A673 (cell line): ENCODE results near the gene FOXO3.

Experiments used
- EZH2 ChIP-seq: fragments of 200-600 bp; sonication (generic); IDR thresholded peaks from 2 replicates; pipeline ENCODE4 v1.6.1; 2017; ENCODE audit warnings: borderline replicate concordance, low read depth, mild to moderate bottlenecking, mixed read lengths, antibody characterized with exemption, low read length; ENCODE audit not compliant: poor library complexity, severe bottlenecking
- TF ChIP-seq, protein P1 (sequence below): fragments of 300-800, 200-600 bp; sonication (generic); conservative IDR thresholded peaks from 2 replicates; pipeline ENCODE4 v1.5.1; 2017; ENCODE audit warnings: low read depth, mild to moderate bottlenecking, antibody characterized with exemption, low read length, moderate library complexity, mixed read lengths

DNA sequence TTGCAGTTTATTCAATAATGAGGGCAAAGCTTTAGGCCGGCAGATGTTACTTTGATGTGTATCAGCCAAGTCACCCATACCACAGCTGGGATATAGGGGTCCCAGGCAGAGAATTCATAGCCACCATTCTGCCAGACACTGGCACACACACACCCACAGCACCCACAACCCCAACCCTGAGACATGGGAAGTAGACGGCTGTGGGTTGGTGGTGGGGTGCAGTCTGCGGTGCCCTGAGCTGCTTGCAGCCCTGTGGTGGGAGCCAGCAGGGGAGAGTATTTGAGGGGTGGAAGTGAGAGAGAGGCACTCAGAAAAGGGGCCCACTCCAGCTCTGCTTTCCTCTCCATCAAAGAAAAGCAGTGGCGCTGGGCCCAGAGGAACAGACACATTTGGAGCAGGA lies 125.3 kb downstream of the FOXO3 start:
- TF ChIP-seq, protein P1, sequence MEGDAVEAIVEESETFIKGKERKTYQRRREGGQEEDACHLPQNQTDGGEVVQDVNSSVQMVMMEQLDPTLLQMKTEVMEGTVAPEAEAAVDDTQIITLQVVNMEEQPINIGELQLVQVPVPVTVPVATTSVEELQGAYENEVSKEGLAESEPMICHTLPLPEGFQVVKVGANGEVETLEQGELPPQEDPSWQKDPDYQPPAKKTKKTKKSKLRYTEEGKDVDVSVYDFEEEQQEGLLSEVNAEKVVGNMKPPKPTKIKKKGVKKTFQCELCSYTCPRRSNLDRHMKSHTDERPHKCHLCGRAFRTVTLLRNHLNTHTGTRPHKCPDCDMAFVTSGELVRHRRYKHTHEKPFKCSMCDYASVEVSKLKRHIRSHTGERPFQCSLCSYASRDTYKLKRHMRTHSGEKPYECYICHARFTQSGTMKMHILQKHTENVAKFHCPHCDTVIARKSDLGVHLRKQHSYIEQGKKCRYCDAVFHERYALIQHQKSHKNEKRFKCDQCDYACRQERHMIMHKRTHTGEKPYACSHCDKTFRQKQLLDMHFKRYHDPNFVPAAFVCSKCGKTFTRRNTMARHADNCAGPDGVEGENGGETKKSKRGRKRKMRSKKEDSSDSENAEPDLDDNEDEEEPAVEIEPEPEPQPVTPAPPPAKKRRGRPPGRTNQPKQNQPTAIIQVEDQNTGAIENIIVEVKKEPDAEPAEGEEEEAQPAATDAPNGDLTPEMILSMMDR, result no peak
- TF ChIP-seq EZH2, result no peak
